Measurements from ENCODE around the gene GIMAP5.
"Not testable (repeated sequence)": the region's sequence is repeated elsewhere in the genome, so short reads cannot be mapped to it uniquely, and the experiment has no call there.

GIMAP5 gene

DNA sequence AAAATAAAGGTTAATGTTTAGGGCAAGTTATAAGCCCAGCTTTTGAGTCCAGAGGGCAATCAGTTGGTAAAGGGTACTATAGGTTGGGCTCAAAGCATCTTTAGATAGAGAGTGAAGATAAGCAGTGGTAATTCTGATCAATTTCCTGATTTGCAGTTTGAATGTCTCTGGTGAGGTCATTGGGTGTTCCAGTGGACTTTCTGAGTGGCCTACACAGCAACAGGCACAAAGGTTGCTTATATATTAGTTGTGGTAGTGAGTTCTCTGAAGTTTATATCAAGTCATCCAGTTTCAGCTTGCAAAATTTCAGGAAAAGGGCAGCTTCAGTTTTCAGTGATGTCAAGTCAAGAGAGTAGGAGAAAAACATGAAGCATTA is 29.1 kb downstream of the GIMAP5 start:
- DNase-seq (ENCODE audit: low spot score): no peak
- Mint-ChIP-seq H3K4me1 (ENCODE audit: low read depth) (peaks cover 2% of the 10 kb centered on the region), H3K36me3 (ENCODE audit: low read depth) (peaks cover 3% of the 10 kb centered on the region), H3K4me3 (no peak overlapping the region), H3K27me3 (ENCODE audit: low read depth) (peaks cover 8% of the 10 kb centered on the region), H3K9me3 (peaks cover 3% of the 10 kb centered on the region), H3K27ac (no peak overlapping the region)

GRCh38 chr7:150769768-150770167 is 32.5 kb downstream of the GIMAP5 start:
- peaks cover 2% of the 10 kb centered on the region for H3K4me1 Mint-ChIP-seq (ENCODE audit: low read depth)
- no peaks in the 10 kb centered on the region for H3K36me3 Mint-ChIP-seq (ENCODE audit: low read depth)
- H3K4me3 Mint-ChIP-seq: no peak overlapping the region
- no peak for DNase-seq (ENCODE audit: low spot score)
- peaks cover 20% of the 10 kb centered on the region for H3K27me3 Mint-ChIP-seq (ENCODE audit: low read depth)
- no peak overlapping the region for H3K27ac Mint-ChIP-seq
- H3K9me3 Mint-ChIP-seq: peaks cover 9% of the 10 kb centered on the region

DNA sequence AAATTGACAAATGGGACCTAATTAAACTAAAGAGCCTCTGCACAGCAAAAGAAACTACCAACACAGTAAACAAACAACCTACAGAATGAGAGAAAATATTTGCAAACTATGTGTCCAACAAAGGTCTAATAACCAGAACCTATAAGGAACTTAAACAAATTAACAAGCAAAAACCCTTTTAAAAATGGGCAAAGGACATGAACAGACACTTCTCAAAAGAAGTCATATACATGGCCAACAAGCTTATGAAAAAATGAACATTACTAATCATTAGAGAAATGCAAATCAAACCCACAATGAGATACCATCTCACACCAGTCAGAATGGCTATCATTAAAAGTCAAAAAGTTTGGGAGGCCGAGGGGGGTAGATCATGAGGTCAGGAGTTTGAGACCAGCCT is 36.9 kb downstream of the GIMAP5 start:
- H3K27me3 Mint-ChIP-seq (ENCODE audit: low read depth): peaks cover 44% of the 10 kb centered on the region
- H3K36me3 Mint-ChIP-seq (ENCODE audit: low read depth); H3K4me3 Mint-ChIP-seq; H3K9me3 Mint-ChIP-seq; H3K27ac Mint-ChIP-seq; DNase-seq (ENCODE audit: low spot score); H3K4me1 Mint-ChIP-seq (ENCODE audit: low read depth): not testable (repeated sequence)

GRCh38 chr7:150778014-150778737 is 41.0 kb downstream of the GIMAP5 start:
- DNase-seq (ENCODE audit: low spot score): no peak
- Mint-ChIP-seq H3K36me3 (ENCODE audit: low read depth) (no peaks in the 10 kb centered on the region), H3K4me3 (no peak overlapping the region), H3K4me1 (ENCODE audit: low read depth) (peaks cover 4% of the 10 kb centered on the region), H3K9me3 (peaks cover 9% of the 10 kb centered on the region), H3K27ac (no peak overlapping the region), H3K27me3 (ENCODE audit: low read depth) (peaks cover 45% of the 10 kb centered on the region)

DNA sequence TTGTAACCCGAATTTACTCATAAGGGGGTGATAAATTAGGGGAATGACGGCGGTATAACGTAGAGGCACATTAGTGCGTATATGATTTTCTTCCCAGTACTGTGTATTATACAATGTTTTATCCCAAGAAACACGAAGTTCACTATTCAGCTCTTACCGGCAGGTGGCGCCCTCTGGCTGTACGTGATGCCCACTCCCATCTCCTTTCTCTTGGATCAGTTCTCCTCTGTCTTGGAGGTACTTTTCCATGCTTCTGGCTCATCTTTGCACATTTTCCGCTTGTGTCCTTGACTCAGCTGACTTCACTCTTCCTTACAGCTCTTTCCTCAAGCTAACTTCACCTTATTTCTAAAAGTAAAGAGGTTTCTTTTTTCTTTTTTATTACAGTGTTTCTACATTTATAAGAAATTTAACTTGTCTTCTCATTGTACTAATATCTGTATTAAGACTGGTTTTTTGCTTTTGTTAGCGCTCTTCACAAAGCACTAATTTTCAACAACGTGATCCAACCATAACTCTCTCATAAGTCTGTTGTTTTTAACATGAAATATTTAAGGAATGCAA is 41.6 kb downstream of the GIMAP5 start:
- Mint-ChIP-seq H3K4me1 (ENCODE audit: low read depth) (peaks cover 4% of the 10 kb centered on the region), H3K4me3 (no peak overlapping the region), H3K27ac (no peak overlapping the region), H3K36me3 (ENCODE audit: low read depth) (no peaks in the 10 kb centered on the region), H3K27me3 (ENCODE audit: low read depth) (peaks cover 41% of the 10 kb centered on the region), H3K9me3 (peaks cover 5% of the 10 kb centered on the region)
- peak; percentile 62 for DNase-seq (ENCODE audit: low spot score)

DNA sequence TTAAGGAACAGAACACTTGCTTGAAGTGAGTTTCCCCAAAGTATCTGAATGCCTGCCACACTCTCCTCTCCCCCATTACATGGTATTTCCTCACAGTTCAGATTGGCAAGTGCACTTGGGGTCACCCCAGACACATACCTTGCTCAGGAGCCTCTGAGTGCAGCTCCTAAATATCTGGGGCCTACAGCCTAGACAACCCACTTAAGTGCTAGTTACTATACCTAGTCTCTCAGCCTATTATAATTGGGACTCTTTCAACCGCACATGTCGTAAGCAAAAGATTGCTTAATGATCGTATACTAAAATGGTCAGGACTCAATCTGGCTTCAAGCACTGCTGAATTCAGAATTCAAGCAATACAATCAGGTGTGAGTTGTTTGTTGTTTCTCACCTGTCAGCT is 43.1 kb downstream of the GIMAP5 start:
- peaks cover 32% of the 10 kb centered on the region for H3K27me3 Mint-ChIP-seq (ENCODE audit: low read depth)
- peaks cover 4% of the 10 kb centered on the region for H3K4me1 Mint-ChIP-seq (ENCODE audit: low read depth)
- no peak overlapping the region for H3K27ac Mint-ChIP-seq
- DNase-seq (ENCODE audit: low spot score): no peak
- no peaks in the 10 kb centered on the region for H3K9me3 Mint-ChIP-seq
- H3K4me3 Mint-ChIP-seq: no peak overlapping the region
- H3K36me3 Mint-ChIP-seq (ENCODE audit: low read depth): no peaks in the 10 kb centered on the region

DNA sequence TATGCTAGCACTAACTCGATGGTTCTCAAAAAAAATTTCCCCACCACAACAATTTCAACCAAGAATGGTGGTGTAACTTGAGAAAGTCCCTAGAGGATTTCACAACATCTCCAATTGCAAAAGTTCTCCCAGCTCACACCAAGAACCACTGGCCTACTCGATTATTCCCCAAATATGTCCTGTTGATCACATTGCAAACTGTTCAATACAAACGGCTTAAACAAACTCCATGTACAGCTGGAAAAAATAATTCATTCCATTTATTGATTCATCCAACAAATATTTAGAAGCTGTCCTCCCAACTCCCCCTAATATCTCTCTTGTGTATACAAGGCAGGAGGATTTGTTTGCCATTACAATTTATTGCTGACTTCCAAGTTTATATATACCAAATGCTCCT is 43.9 kb downstream of the GIMAP5 start:
- no peaks in the 10 kb centered on the region for H3K36me3 Mint-ChIP-seq (ENCODE audit: low read depth)
- H3K27me3 Mint-ChIP-seq (ENCODE audit: low read depth): peaks cover 32% of the 10 kb centered on the region
- no peak overlapping the region for H3K4me3 Mint-ChIP-seq
- peaks cover 6% of the 10 kb centered on the region for H3K4me1 Mint-ChIP-seq (ENCODE audit: low read depth)
- no peak for DNase-seq (ENCODE audit: low spot score)
- H3K9me3 Mint-ChIP-seq: no peaks in the 10 kb centered on the region
- no peak overlapping the region for H3K27ac Mint-ChIP-seq

DNA sequence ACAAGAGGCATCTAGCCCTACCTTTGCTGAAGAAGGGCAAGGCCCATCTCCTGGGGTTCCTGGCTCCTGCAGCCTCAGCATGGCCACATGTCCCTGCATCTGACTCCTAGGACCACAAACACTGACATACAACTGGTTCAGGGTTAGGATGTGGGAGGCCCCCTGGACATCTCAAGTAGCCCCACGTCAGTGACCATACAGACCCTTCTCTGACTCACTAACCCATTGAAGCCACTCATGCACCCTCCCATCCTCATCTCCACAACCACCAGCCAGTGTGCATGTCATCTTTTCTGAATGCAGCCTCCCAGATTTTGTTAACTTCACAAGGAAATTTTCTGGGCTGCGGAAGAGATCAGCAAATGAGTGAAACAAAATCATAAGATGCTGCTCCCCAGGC is 44.7 kb downstream of the GIMAP5 start:
- Mint-ChIP-seq H3K4me1 (ENCODE audit: low read depth) (peaks cover 6% of the 10 kb centered on the region), H3K4me3 (no peak overlapping the region), H3K27ac (no peak overlapping the region)

GRCh38 chr7:150784120-150784736 is 47.0 kb downstream of the GIMAP5 start:
- Mint-ChIP-seq H3K9me3 (no peaks in the 10 kb centered on the region), H3K4me3 (no peak overlapping the region), H3K27me3 (ENCODE audit: low read depth) (peaks cover 25% of the 10 kb centered on the region), H3K27ac (no peak overlapping the region), H3K4me1 (ENCODE audit: low read depth) (peaks cover 2% of the 10 kb centered on the region), H3K36me3 (ENCODE audit: low read depth) (no peaks in the 10 kb centered on the region)
- no peak for DNase-seq (ENCODE audit: low spot score)

More for the DNA sequence above, 44.7 kb downstream of the GIMAP5 start:
- no peaks in the 10 kb centered on the region for H3K36me3 Mint-ChIP-seq (ENCODE audit: low read depth)
- H3K27me3 Mint-ChIP-seq (ENCODE audit: low read depth): peaks cover 28% of the 10 kb centered on the region
- no peaks in the 10 kb centered on the region for H3K9me3 Mint-ChIP-seq
- DNase-seq (ENCODE audit: low spot score): no peak

GRCh38 chr7:150784954-150785353 is 47.7 kb downstream of the GIMAP5 start:
- H3K4me3 Mint-ChIP-seq: no peak overlapping the region
- H3K27me3 Mint-ChIP-seq (ENCODE audit: low read depth): peaks cover 25% of the 10 kb centered on the region
- H3K4me1 Mint-ChIP-seq (ENCODE audit: low read depth): peaks cover 2% of the 10 kb centered on the region
- no peak for DNase-seq (ENCODE audit: low spot score)
- no peak overlapping the region for H3K27ac Mint-ChIP-seq
- H3K36me3 Mint-ChIP-seq (ENCODE audit: low read depth): no peaks in the 10 kb centered on the region
- H3K9me3 Mint-ChIP-seq: no peaks in the 10 kb centered on the region

- no peak for DNase-seq (ENCODE audit: low spot score)
- H3K9me3 Mint-ChIP-seq: no peaks in the 10 kb centered on the region
Observed at GRCh38 chr7:150787321-150788281, 50.4 kb downstream of the GIMAP5 start.

DNA sequence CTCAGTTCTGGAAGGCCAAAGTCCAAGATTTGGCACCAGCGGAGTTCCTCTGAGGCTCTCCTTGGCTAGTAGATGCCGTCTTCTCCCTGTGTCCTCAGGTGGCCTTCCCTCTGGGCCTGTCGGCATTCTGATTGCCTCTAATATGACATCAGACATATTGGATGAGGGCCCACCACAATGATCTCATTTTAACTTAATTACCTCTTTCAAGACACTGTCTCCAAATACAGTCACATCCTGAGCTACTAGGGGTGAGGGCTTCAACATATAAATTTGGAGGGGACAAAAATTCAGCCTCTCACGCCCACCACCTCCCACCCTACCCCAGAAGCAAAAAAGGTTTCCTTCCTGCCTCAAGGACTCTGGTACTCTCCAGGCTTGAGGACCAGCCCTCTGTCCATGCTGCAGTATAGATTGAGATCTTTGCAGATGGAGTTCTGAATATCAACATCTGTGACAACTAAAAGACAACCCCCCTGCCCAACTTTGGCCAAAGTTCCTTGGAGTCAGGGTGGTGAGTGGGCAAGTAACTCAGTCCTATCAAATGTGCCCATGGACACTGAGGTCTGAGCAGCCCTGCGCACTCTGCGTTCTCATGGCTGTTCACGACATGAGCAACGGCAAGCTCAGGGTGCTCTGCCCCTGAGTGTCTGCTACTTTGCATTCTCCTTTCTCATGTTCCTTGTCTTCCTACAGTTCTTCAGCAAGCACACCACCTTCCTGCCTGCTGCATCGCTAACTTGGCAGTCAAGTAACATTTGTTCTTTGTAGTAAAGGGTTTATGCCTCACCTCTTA is 51.5 kb downstream of the GIMAP5 start:
- H3K9me3 Mint-ChIP-seq: no peaks in the 10 kb centered on the region
- DNase-seq (ENCODE audit: low spot score): no peak
- no peaks in the 10 kb centered on the region for H3K36me3 Mint-ChIP-seq (ENCODE audit: low read depth)
- no peak overlapping the region for H3K27ac Mint-ChIP-seq
- peaks cover 23% of the 10 kb centered on the region for H3K27me3 Mint-ChIP-seq (ENCODE audit: low read depth)
- H3K4me3 Mint-ChIP-seq: no peak overlapping the region
- peaks cover 2% of the 10 kb centered on the region for H3K4me1 Mint-ChIP-seq (ENCODE audit: low read depth)

More at GRCh38 chr7:150787321-150788281, 50.4 kb downstream of the GIMAP5 start:
- no peak overlapping the region for H3K27ac Mint-ChIP-seq
- peaks cover 2% of the 10 kb centered on the region for H3K4me1 Mint-ChIP-seq (ENCODE audit: low read depth)
- H3K27me3 Mint-ChIP-seq (ENCODE audit: low read depth): peaks cover 25% of the 10 kb centered on the region
- H3K36me3 Mint-ChIP-seq (ENCODE audit: low read depth): no peaks in the 10 kb centered on the region
- no peak overlapping the region for H3K4me3 Mint-ChIP-seq

- H3K27me3 Mint-ChIP-seq (ENCODE audit: low read depth): peaks cover 22% of the 10 kb centered on the region
- H3K9me3 Mint-ChIP-seq: no peaks in the 10 kb centered on the region
- no peak overlapping the region for H3K4me3 Mint-ChIP-seq
- DNase-seq (ENCODE audit: low spot score): no peak
- peaks cover 2% of the 10 kb centered on the region for H3K4me1 Mint-ChIP-seq (ENCODE audit: low read depth)
- H3K36me3 Mint-ChIP-seq (ENCODE audit: low read depth): no peaks in the 10 kb centered on the region
- no peak overlapping the region for H3K27ac Mint-ChIP-seq
Observed at GRCh38 chr7:150790416-150791075, 53.3 kb downstream of the GIMAP5 start.

Measured in T-helper 2 cell treated with Interferon-gamma antibody and Interleukin-4, amounts not matched to agents 5 μg/mL and 100 μg/mL, for 36 hours (primary cell).